WTC11 (cell line): ENCODE results near the gene NELL2.

Experiments used
- CBFB ChIP-seq: sonication (generic); formaldehyde crosslinking; IDR thresholded peaks from 2 replicates; pipeline ENCODE4 v1.8.1; 2022; ENCODE audit warnings: mild to moderate bottlenecking, low read depth, missing genetic modification reagents
- CREB1 ChIP-seq: sonication (generic); formaldehyde crosslinking; IDR thresholded peaks from 2 replicates; pipeline ENCODE4 v1.8.0; 2023; ENCODE audit warnings: mild to moderate bottlenecking, missing genetic modification reagents
- CTCF ChIP-seq: fragments of 200-600 bp; IDR thresholded peaks from 2 replicates; pipeline ENCODE4 v1.8.0; 2022; ENCODE audit warnings: antibody characterized with exemption
- FOXK1 ChIP-seq: sonication (generic); formaldehyde crosslinking; IDR thresholded peaks from 2 replicates; pipeline ENCODE4 v1.8.0; 2022; ENCODE audit warnings: mild to moderate bottlenecking, moderate library complexity, missing genetic modification reagents
- FOXP4 ChIP-seq: sonication (generic); formaldehyde crosslinking; IDR thresholded peaks from 2 replicates; pipeline ENCODE4 v1.8.0; 2022; ENCODE audit warnings: mild to moderate bottlenecking, missing genetic modification reagents
- JUN ChIP-seq: sonication (generic); formaldehyde crosslinking; IDR thresholded peaks from 2 replicates; pipeline ENCODE4 v1.8.0; 2023; ENCODE audit warnings: mild to moderate bottlenecking, missing genetic modification reagents
- MAX ChIP-seq: sonication (generic); formaldehyde crosslinking; IDR thresholded peaks from 2 replicates; pipeline ENCODE4 v1.8.0; 2022; ENCODE audit warnings: mild to moderate bottlenecking, missing genetic modification reagents
- MXD4 ChIP-seq: fragments of 250-450 bp; sonication (Bioruptor Pico); IDR thresholded peaks from 2 replicates; pipeline ENCODE4 v1.8.0; 2021; ENCODE audit warnings: mild to moderate bottlenecking, moderate library complexity, borderline replicate concordance
- MYBL2 ChIP-seq: sonication (generic); formaldehyde crosslinking; IDR thresholded peaks from 2 replicates; pipeline ENCODE4 v1.8.1; 2023; ENCODE audit warnings: mild to moderate bottlenecking, moderate library complexity, missing genetic modification reagents
- NFE2L1 ChIP-seq: sonication (generic); formaldehyde crosslinking; IDR thresholded peaks from 2 replicates; pipeline ENCODE4 v1.8.1; 2023; ENCODE audit warnings: missing genetic modification reagents
- NR2C2 ChIP-seq: sonication (generic); formaldehyde crosslinking; IDR thresholded peaks from 2 replicates; pipeline ENCODE4 v1.8.0; 2022; ENCODE audit warnings: mild to moderate bottlenecking, missing genetic modification reagents
- TEAD4 ChIP-seq: sonication (generic); formaldehyde crosslinking; IDR thresholded peaks from 2 replicates; pipeline ENCODE4 v1.8.0; 2022; ENCODE audit warnings: mild to moderate bottlenecking, missing genetic modification reagents
- USF2 ChIP-seq: sonication (generic); formaldehyde crosslinking; IDR thresholded peaks from 2 replicates; pipeline ENCODE4 v1.8.1; 2023; ENCODE audit warnings: mild to moderate bottlenecking, missing genetic modification reagents, moderate library complexity

- no peak for TF ChIP-seq NFE2L1 (CRISPR knock-in tag)
- TF ChIP-seq MYBL2 (CRISPR knock-in tag): no peak
- TF ChIP-seq CTCF: no peak
- no peak for TF ChIP-seq CBFB
- no peak for TF ChIP-seq MXD4 (CRISPR knock-in tag)
- no peak for TF ChIP-seq FOXK1 (CRISPR knock-in tag)
- no peak for TF ChIP-seq JUN (CRISPR knock-in tag)
- TF ChIP-seq USF2 (CRISPR knock-in tag): no peak
- no peak for TF ChIP-seq CREB1 (CRISPR knock-in tag)
- TF ChIP-seq MAX: no peak
- TF ChIP-seq FOXP4 (CRISPR knock-in tag): no peak
- TF ChIP-seq NR2C2 (CRISPR knock-in tag): no peak
- no peak for TF ChIP-seq TEAD4 (CRISPR knock-in tag)
Measured at GRCh38 chr12:44570036-44570583, 306.0 kb downstream of the NELL2 start.
